Measurements from ENCODE around the gene ANKRD11. TPM values are rescaled to one million over a fixed set of nuclear protein-coding genes. Genes with fewer than 3 reads are reported as not detected.
A peak's percentile ranks its signal among the peaks of the same experiment; 100 is the strongest.

Gene ANKRD11
- total and polyA plus RNA-seq, 7 experiments from 2014 or later = 8.7 to 254 (median 239) TPM

GRCh38 chr16:89402962-89403361, 87.4 kb downstream of the ANKRD11 start:
- Mint-ChIP-seq H3K36me3 (no peaks in the 10 kb centered on the region), H3K4me3 (peak overlapping the region; percentile 8 to 80 (median 66)), H3K27ac (peak overlapping the region; percentile 67 to 97 (median 88)), H3K27me3 (no peaks in the 10 kb centered on the region), H3K4me1 (peaks cover 60 to 85% (median 73%) of the 10 kb centered on the region in 7 donors), H3K9me3 (peaks cover 0 to 1% (median 0%) of the 10 kb centered on the region in 11 donors)
- peaks cover 54 to 66% of the 10 kb centered on the region in 2 donors for H3K4me1 ChIP-seq (ENCODE audit: control insufficient read depth in 2 of 2, insufficient read depth in 2 of 2, low read length in 2 of 2)
- H3K4me3 ChIP-seq (ENCODE audit: low read length) = no peak overlapping the region
- CTCF ChIA-PET = no interaction called here
- POLR2A ChIA-PET = interaction anchor here (0.5 to 1.3 kb wide), 4 partner anchors 25 to 166 kb away, joined by 3 to 5 read pairs (median 4); no protein-coding TSS in a partner anchor
- intact Hi-C loops (cut with micrococcal nuclease) = no loop called here
- H3K27me3 ChIP-seq (ENCODE audit: control insufficient read depth in 2 of 2, insufficient read depth in 2 of 2, low read length in 2 of 2) = no peaks in the 10 kb centered on the region
- H3K9me3 ChIP-seq (ENCODE audit: control insufficient read depth in 2 of 3, low read length in 3 of 3) = no peaks in the 10 kb centered on the region
- H3K27ac ChIP-seq (ENCODE audit: low read depth, low read length) = peak overlapping the region; percentile 63
- DNase-seq (peak in 7 of 9 donors; percentile 50 to 66 (median 60)), ATAC-seq (peak; percentile 70)
- H3K36me3 ChIP-seq (ENCODE audit: control insufficient read depth in 2 of 3, insufficient read depth in 3 of 3, low read length in 3 of 3) = no peaks in the 10 kb centered on the region

- Histone ChIP-seq H3K4me3 (ENCODE audit: low read length) (no peak overlapping the region), H3K9me3 (ENCODE audit: control insufficient read depth in 2 of 3, low read length in 3 of 3) (no peaks in the 10 kb centered on the region), H3K27ac (ENCODE audit: low read depth, low read length) (peak overlapping the region; percentile 63), H3K27me3 (ENCODE audit: control insufficient read depth in 2 of 2, insufficient read depth in 2 of 2, low read length in 2 of 2) (no peaks in the 10 kb centered on the region), H3K36me3 (ENCODE audit: control insufficient read depth in 2 of 3, insufficient read depth in 3 of 3, low read length in 3 of 3) (peaks cover 0 to 9% (median 4%) of the 10 kb centered on the region in 3 experiments), H3K4me1 (ENCODE audit: control insufficient read depth in 2 of 2, insufficient read depth in 2 of 2, low read length in 2 of 2) (peaks cover 51 to 59% of the 10 kb centered on the region in 2 donors)
- Mint-ChIP-seq H3K4me3 (peak overlapping the region in 7 of 10 donors; percentile 9 to 80 (median 29)), H3K9me3 (peaks cover 0 to 1% (median 0%) of the 10 kb centered on the region in 11 donors), H3K36me3 (no peaks in the 10 kb centered on the region), H3K27ac (peak overlapping the region; percentile 26 to 97 (median 84)), H3K4me1 (peaks cover 49 to 84% (median 66%) of the 10 kb centered on the region in 7 donors), H3K27me3 (no peaks in the 10 kb centered on the region)
- intact Hi-C loops (cut with micrococcal nuclease) = no loop called here
- CTCF ChIA-PET = no interaction called here
- POLR2A ChIA-PET = interaction anchor here (1.2 kb wide), 1 partner anchor 14 kb away, joined by 3 read pairs; no protein-coding TSS in a partner anchor
- ATAC-seq (no peak), DNase-seq (no peak)
These were observed 88.5 kb downstream of the ANKRD11 start for GRCh38 chr16:89401641-89402445.

DNA sequence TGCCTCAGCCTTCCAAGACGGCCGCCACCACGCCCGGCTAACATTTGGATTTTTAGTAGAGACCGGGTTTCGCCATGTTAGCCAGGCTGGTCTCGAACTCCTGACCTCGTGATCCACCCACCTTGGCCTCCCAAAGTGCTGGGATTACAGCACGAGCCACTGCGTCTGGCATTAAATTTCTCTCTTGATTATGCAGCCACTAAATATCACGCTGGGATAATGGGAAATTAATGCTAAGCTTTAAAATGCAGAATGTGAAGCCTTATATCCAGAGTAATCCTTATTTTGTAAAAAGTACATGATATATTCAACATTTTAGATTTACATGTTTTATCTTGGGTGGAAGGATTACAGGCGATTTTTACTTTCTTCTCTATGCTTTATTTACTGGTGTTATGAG, 89.2 kb downstream of the ANKRD11 start:
- H3K36me3 Mint-ChIP-seq = no peaks in the 10 kb centered on the region
- H3K4me3 Mint-ChIP-seq = peak overlapping the region in 3 of 10 donors; percentile 16 to 80 (median 25)
- Histone ChIP-seq H3K27me3 (ENCODE audit: control insufficient read depth in 2 of 2, insufficient read depth in 2 of 2, low read length in 2 of 2) (no peaks in the 10 kb centered on the region), H3K27ac (ENCODE audit: low read depth, low read length) (peak overlapping the region; percentile 7), H3K4me1 (ENCODE audit: control insufficient read depth in 2 of 2, insufficient read depth in 2 of 2, low read length in 2 of 2) (peaks cover 44 to 56% of the 10 kb centered on the region in 2 donors), H3K36me3 (ENCODE audit: control insufficient read depth in 2 of 3, insufficient read depth in 3 of 3, low read length in 3 of 3) (peaks cover 0 to 9% (median 4%) of the 10 kb centered on the region in 3 experiments), H3K4me3 (ENCODE audit: low read length) (no peak overlapping the region), H3K9me3 (ENCODE audit: control insufficient read depth in 2 of 3, low read length in 3 of 3) (no peaks in the 10 kb centered on the region)
- peaks cover 48 to 84% (median 63%) of the 10 kb centered on the region in 7 donors for H3K4me1 Mint-ChIP-seq
- no peaks in the 10 kb centered on the region for H3K27me3 Mint-ChIP-seq
- ChIA-PET POLR2A (interaction anchor here (1.2 kb wide), 1 partner anchor 14 kb away, joined by 3 read pairs; no protein-coding TSS in a partner anchor), CTCF (no interaction called here)
- H3K27ac Mint-ChIP-seq = peak overlapping the region; percentile 26 to 91 (median 49)
- no peak for ATAC-seq
- DNase-seq = no peak
- intact Hi-C loops (cut with micrococcal nuclease) = no loop called here
- H3K9me3 Mint-ChIP-seq = peaks cover 0 to 1% (median 0%) of the 10 kb centered on the region in 11 donors

- ChIA-PET POLR2A (no interaction called here), CTCF (no interaction called here)
- no peaks in the 10 kb centered on the region for H3K27me3 Mint-ChIP-seq
- no peak for ATAC-seq
- no peak for DNase-seq
- Histone ChIP-seq H3K36me3 (ENCODE audit: control insufficient read depth in 2 of 3, insufficient read depth in 3 of 3, low read length in 3 of 3) (peaks cover 0 to 11% (median 4%) of the 10 kb centered on the region in 3 experiments), H3K27me3 (ENCODE audit: control insufficient read depth in 2 of 2, insufficient read depth in 2 of 2, low read length in 2 of 2) (no peaks in the 10 kb centered on the region), H3K4me1 (ENCODE audit: control insufficient read depth in 2 of 2, insufficient read depth in 2 of 2, low read length in 2 of 2) (peaks cover 42 to 60% of the 10 kb centered on the region in 2 donors), H3K4me3 (ENCODE audit: low read length) (no peak overlapping the region), H3K9me3 (ENCODE audit: control insufficient read depth in 2 of 3, low read length in 3 of 3) (no peaks in the 10 kb centered on the region), H3K27ac (ENCODE audit: low read depth, low read length) (no peak overlapping the region)
- H3K4me3 Mint-ChIP-seq = no peak overlapping the region
- peaks cover 0 to 1% (median 0%) of the 10 kb centered on the region in 11 donors for H3K9me3 Mint-ChIP-seq
- intact Hi-C loops (cut with micrococcal nuclease) = no loop called here
- H3K36me3 Mint-ChIP-seq = no peaks in the 10 kb centered on the region
- peaks cover 44 to 85% (median 66%) of the 10 kb centered on the region in 7 donors for H3K4me1 Mint-ChIP-seq
- peak overlapping the region in 3 of 9 donors; percentile 42 to 91 (median 51) for H3K27ac Mint-ChIP-seq
These were observed 89.6 kb downstream of the ANKRD11 start for GRCh38 chr16:89400740-89401139.

GRCh38 chr16:89398924-89399323, 91.4 kb downstream of the ANKRD11 start:
- intact Hi-C loops (cut with micrococcal nuclease) = no loop called here
- Histone ChIP-seq H3K4me1 (ENCODE audit: control insufficient read depth in 2 of 2, insufficient read depth in 2 of 2, low read length in 2 of 2) (peaks cover 24 to 54% of the 10 kb centered on the region in 2 donors), H3K36me3 (ENCODE audit: control insufficient read depth in 2 of 3, insufficient read depth in 3 of 3, low read length in 3 of 3) (peaks cover 0 to 16% (median 4%) of the 10 kb centered on the region in 3 experiments), H3K9me3 (ENCODE audit: control insufficient read depth in 2 of 3, low read length in 3 of 3) (no peaks in the 10 kb centered on the region), H3K27ac (ENCODE audit: low read depth, low read length) (no peak overlapping the region), H3K4me3 (ENCODE audit: low read length) (no peak overlapping the region), H3K27me3 (ENCODE audit: control insufficient read depth in 2 of 2, insufficient read depth in 2 of 2, low read length in 2 of 2) (no peaks in the 10 kb centered on the region)
- H3K9me3 Mint-ChIP-seq = peaks cover 0 to 1% (median 0%) of the 10 kb centered on the region in 11 donors
- POLR2A ChIA-PET = interaction anchor here (1.0 kb wide), 1 partner anchor 75 kb away, joined by 3 read pairs; no protein-coding TSS in a partner anchor
- ATAC-seq (no peak), DNase-seq (no peak)
- peak overlapping the region in 8 of 9 donors; percentile 9 to 85 (median 62) for H3K27ac Mint-ChIP-seq
- H3K4me3 Mint-ChIP-seq = peak overlapping the region in 4 of 10 donors; percentile 14 to 45 (median 20)
- H3K4me1 Mint-ChIP-seq = peaks cover 35 to 84% (median 62%) of the 10 kb centered on the region in 7 donors
- peaks cover 0 to 4% (median 0%) of the 10 kb centered on the region in 5 donors for H3K36me3 Mint-ChIP-seq
- CTCF ChIA-PET = no interaction called here
- no peaks in the 10 kb centered on the region for H3K27me3 Mint-ChIP-seq

DNA sequence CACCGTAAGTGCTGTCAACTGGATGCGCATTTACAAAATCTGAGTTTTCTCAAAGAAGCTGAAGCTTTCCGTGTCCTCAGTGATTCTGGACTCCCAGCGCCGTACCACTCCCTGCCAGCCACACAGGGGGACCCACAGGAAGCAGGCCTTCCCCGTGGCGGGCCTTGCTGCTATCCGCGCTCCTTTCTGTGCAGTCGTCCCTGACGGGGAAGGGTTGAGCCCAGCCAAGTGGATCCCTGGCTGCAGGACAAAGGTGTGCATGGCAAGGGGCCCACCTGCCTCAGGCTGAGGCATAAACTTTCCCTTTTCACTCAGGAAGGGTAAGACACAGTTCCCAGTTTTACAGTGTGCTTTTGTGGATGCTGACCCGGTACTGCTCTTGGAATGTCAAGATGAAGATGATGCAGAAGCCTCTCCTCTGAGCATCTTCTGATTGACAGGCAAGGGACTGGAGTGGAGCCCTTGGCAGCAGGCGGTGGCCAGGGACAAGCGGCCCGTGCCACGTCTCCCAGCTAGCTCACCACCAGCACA, 93.0 kb downstream of the ANKRD11 start:
- no peak for DNase-seq
- POLR2A ChIA-PET = interaction anchor here (0.6 kb wide), 1 partner anchor 85 kb away, joined by 3 read pairs; no protein-coding TSS in a partner anchor
- Histone ChIP-seq H3K27me3 (ENCODE audit: control insufficient read depth in 2 of 2, insufficient read depth in 2 of 2, low read length in 2 of 2) (no peaks in the 10 kb centered on the region), H3K9me3 (ENCODE audit: control insufficient read depth in 2 of 3, low read length in 3 of 3) (no peaks in the 10 kb centered on the region), H3K36me3 (ENCODE audit: control insufficient read depth in 2 of 3, insufficient read depth in 3 of 3, low read length in 3 of 3) (peaks cover 0 to 17% (median 4%) of the 10 kb centered on the region in 3 experiments), H3K27ac (ENCODE audit: low read depth, low read length) (no peak overlapping the region), H3K4me1 (ENCODE audit: control insufficient read depth in 2 of 2, insufficient read depth in 2 of 2, low read length in 2 of 2) (peaks cover 15 to 39% of the 10 kb centered on the region in 2 donors), H3K4me3 (ENCODE audit: low read length) (no peak overlapping the region)
- Mint-ChIP-seq H3K9me3 (peaks cover 0 to 3% (median 0%) of the 10 kb centered on the region in 11 donors), H3K36me3 (peaks cover 0 to 9% (median 0%) of the 10 kb centered on the region in 5 donors), H3K4me1 (peaks cover 35 to 84% (median 62%) of the 10 kb centered on the region in 7 donors), H3K27me3 (no peaks in the 10 kb centered on the region), H3K27ac (peak overlapping the region in 3 of 9 donors; percentile 38 to 48 (median 41)), H3K4me3 (no peak overlapping the region)
- intact Hi-C loops (cut with micrococcal nuclease) = no loop called here
- CTCF ChIA-PET = no interaction called here
- no peak for ATAC-seq

Data from naive thymus-derived CD4-positive, alpha-beta T cell (primary cell).